D721Med (cell line): ENCODE data around the gene PPARGC1A.

Source experiments
- DNase-seq: peaks from one replicate; pipeline ENCODE4 v3.0.0; 2011; ENCODE audit warnings: low spot score; ENCODE audit not compliant: insufficient read length
- FAIRE-seq: peaks from 2 replicates; lab custom pipeline; 2011; peaks lifted over from hg19 to GRCh38; lab: Jason Lieb, UNC
- CTCF ChIP-seq: IDR thresholded peaks from 2 replicates; pipeline ENCODE4 v1.5.1; 2012; ENCODE audit warnings: mild to moderate bottlenecking, control low read depth; ENCODE audit not compliant: insufficient read depth; ENCODE audit errors: missing control alignments

PPARGC1A gene

GRCh38 chr4:23745377-23745776 is 144.5 kb downstream of the PPARGC1A start:
- TF ChIP-seq CTCF, result no peak
- FAIRE-seq (no peak), DNase-seq (no peak)
